Breast epithelium (tissue), 4 donors: ENCODE data around the gene SLC6A11. TPM values are rescaled to one million over a fixed set of nuclear protein-coding genes. Genes with fewer than 3 reads are reported as not detected.

Source experiments
- DNase-seq, 2 donors: peaks; one replicate each; pipeline ENCODE4 v3.0.0-alpha.2; 2019; ENCODE audit warnings: low spot score in 2 of 2
- H3K27ac ChIP-seq, 2 donors: fragments of 200-600 bp; sonication (generic) in 1 of 2; one replicate each; pipeline ENCODE4 v1.5.1; 2016 to 2019; ENCODE audit warnings: mild to moderate bottlenecking in 1 of 2
- H3K27me3 ChIP-seq, 2 donors: fragments of 200-600 bp; sonication (generic) in 1 of 2; one replicate each; pipeline versions ENCODE4 v1.5.1 to v1.6.0; 2017 to 2019; ENCODE audit warnings: control low read depth in 1 of 2, mild to moderate bottlenecking in 1 of 2
- H3K36me3 ChIP-seq: fragments of 200-600 bp; one replicate; pipeline ENCODE4 v1.5.1; 2019
- H3K4me1 ChIP-seq, 2 donors: fragments of 200-600 bp; sonication (generic); one replicate each; pipeline ENCODE4 v1.5.1; 2016 to 2019; ENCODE audit warnings: control low read depth in 1 of 2
- H3K4me3 ChIP-seq, 3 donors: fragments of 200-600 bp; sonication (generic); 1 replicate in 2 of 3; 2 replicates in 1 of 3; pipeline ENCODE4 v1.5.1; 2016 to 2019; ENCODE audit warnings: mild to moderate bottlenecking in 3 of 3, moderate library complexity in 2 of 3
- H3K9me3 ChIP-seq, 2 donors: fragments of 200-600 bp; sonication (generic) in 1 of 2; one replicate each; pipeline ENCODE4 v1.5.1; 2016 to 2019; ENCODE audit warnings: control low read depth in 1 of 2
- POLR2A ChIP-seq: fragments of 450-650 bp; IDR thresholded peaks from one replicate; pipeline ENCODE4 v1.6.1; 2016; ENCODE audit warnings: antibody characterized with exemption, mild to moderate bottlenecking, moderate library complexity
- POLR2AphosphoS5 ChIP-seq, 3 donors: sonication (generic); formaldehyde crosslinking; IDR thresholded peaks; one replicate each; pipeline ENCODE4 v1.6.1; 2017; ENCODE audit warnings: antibody characterized with exemption in 3 of 3
- intact Hi-C: fragments of 100-400 bp; cut with DNase I; formaldehyde crosslinking; loops from one replicate; pipeline ENCODE4 v1.15.1; 2023; ENCODE audit warnings: low total_unique reads
- total RNA-seq, 3 donors: library from RNA; depleted of rRNA; stranded (reverse); fragments of >200 nt; gene quantifications; one replicate each; pipeline ENCODE4 v1.1.0, GENCODE V29; 2016
- TF ChIP-seq, protein P1 (sequence below), 3 donors: fragments of 450-650 bp; IDR thresholded peaks; one replicate each; pipeline ENCODE4 v1.5.1; 2016 to 2017; ENCODE audit warnings: antibody characterized with exemption in 3 of 3, mild to moderate bottlenecking in 3 of 3, moderate library complexity in 3 of 3

Gene SLC6A11
- total RNA-seq, 3 donors from 2014 or later: under 0.01 to 0.15 TPM; not detected in 1

DNA sequence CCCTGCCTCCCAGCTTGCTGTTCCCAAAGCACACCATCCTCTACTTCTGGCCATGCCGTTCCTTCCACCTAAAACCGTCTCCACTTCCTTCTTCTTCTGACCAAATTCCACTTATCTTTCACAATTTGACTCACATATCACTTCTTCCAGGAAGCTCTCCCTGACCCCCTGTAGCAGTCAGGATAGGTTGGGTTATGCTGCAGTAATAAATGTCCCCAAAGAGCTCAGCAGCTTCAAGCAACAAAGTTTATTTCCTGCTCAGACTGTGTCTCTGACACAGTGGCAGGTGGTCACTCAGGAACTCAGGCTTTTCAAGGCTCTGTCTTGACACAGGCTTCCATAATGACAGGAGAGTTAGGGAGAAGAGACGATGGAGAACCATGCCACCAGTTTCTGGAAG is 27.4 kb downstream of the SLC6A11 start:
- intact Hi-C loops: no loop called here
- no peak for DNase-seq
- Histone ChIP-seq H3K4me3 (no peak overlapping the region), H3K9me3 (no peaks in the 10 kb centered on the region), H3K36me3 (no peaks in the 10 kb centered on the region), H3K27ac (no peak overlapping the region), H3K4me1 (peaks cover 0 to 3% of the 10 kb centered on the region in 2 donors), H3K27me3 (no peaks in the 10 kb centered on the region)
- TF ChIP-seq POLR2AphosphoS5 (IDR thresholded peaks at IDR 0.05) (no peak), POLR2A (no peak)
- TF ChIP-seq, protein P1, sequence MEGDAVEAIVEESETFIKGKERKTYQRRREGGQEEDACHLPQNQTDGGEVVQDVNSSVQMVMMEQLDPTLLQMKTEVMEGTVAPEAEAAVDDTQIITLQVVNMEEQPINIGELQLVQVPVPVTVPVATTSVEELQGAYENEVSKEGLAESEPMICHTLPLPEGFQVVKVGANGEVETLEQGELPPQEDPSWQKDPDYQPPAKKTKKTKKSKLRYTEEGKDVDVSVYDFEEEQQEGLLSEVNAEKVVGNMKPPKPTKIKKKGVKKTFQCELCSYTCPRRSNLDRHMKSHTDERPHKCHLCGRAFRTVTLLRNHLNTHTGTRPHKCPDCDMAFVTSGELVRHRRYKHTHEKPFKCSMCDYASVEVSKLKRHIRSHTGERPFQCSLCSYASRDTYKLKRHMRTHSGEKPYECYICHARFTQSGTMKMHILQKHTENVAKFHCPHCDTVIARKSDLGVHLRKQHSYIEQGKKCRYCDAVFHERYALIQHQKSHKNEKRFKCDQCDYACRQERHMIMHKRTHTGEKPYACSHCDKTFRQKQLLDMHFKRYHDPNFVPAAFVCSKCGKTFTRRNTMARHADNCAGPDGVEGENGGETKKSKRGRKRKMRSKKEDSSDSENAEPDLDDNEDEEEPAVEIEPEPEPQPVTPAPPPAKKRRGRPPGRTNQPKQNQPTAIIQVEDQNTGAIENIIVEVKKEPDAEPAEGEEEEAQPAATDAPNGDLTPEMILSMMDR (IDR thresholded peaks at IDR 0.05): no peak

DNA sequence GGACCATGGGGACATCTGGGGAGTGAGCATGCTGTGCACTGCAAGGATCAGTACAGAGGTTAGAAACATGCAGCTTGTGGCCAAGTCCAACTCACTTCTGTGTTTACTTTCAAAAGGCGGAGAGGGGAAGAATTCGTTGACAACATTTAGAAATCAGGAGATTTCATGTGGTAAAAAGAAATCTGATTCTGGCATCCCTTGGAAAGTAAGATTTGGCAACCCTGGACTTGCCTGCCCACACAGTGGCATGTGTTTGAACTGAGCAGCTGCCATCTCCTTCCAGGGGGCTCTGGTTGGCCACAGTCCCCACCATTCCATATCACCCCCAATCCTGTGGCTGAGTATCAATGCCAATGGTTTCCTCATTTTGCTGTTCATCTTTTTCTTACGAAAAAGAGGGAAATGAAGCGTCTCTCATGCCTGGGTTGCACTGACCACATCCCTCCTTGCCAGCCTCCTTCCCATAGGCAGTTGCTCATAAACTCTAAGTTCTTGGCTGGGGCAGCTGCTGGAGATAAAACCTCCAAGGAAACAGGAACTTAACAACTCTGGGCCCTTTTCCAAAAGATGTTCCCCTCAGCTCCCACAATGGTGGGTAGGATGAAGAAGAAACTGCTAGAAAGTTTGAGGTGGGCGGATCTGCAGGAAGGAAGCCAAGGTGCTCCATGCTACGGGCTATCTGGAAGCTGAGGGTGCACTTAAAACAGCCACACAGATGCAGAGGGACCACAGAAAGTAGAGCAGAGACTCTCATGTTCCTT is 29.2 kb downstream of the SLC6A11 start:
- peak in 1 of 2 donors; percentile 23 for DNase-seq
- Histone ChIP-seq H3K27me3 (no peaks in the 10 kb centered on the region), H3K27ac (peak overlapping the region in 1 of 2 donors; percentile 25), H3K36me3 (no peaks in the 10 kb centered on the region), H3K9me3 (no peaks in the 10 kb centered on the region), H3K4me1 (peaks cover 0 to 3% of the 10 kb centered on the region in 2 donors), H3K4me3 (no peak overlapping the region)
- intact Hi-C loops: no loop called here
- TF ChIP-seq, protein P1 (IDR thresholded peaks at IDR 0.05): no peak
- no peak for TF ChIP-seq POLR2A
- TF ChIP-seq POLR2AphosphoS5 (IDR thresholded peaks at IDR 0.05): no peak

DNA sequence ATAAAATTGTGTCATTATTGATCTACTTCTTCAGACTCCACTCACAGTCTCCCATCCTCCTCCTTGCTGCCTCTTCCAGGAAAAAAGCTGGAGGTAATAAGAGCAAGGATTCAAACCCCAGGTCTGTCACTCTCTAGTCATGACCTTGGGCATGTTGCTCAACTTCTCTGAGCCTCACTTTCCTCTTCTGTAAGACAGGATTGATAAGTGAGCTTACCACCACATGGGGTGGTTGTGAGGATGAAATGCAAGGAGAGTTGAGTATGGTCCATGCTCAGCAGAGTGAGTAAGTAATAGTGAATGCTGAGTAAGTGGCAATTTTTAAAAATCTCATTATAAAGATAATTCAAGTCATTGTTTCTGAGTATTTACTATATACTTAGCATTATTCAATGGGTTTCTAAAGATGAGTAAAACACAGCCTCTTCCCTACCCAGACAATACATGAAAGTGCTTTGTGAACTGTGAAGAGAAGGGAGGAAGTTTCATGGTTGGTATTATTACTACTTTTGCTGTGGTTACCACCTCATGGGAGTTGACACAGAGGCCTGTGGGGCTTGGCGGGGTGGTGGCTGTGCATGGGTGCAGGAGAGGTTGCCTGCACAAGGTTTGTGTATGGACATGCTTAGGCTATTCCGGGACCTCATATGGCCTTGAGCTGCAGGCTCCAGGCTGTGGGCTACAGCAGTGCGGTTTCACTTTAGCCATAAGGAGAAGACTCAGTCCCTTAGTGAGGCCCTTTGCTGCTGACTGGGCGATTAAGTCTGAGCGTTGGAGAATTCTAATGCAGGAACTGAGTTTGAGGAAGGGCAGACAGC is 30.0 kb downstream of the SLC6A11 start:
- DNase-seq: no peak
- no peak overlapping the region for H3K27ac ChIP-seq
- no peak overlapping the region for H3K4me3 ChIP-seq
- TF ChIP-seq, protein P1 (IDR thresholded peaks at IDR 0.05): no peak
- H3K4me1 ChIP-seq: peaks cover 0 to 3% of the 10 kb centered on the region in 2 donors
- intact Hi-C loops: no loop called here
- no peaks in the 10 kb centered on the region for H3K9me3 ChIP-seq
- no peaks in the 10 kb centered on the region for H3K27me3 ChIP-seq
- no peaks in the 10 kb centered on the region for H3K36me3 ChIP-seq

DNA sequence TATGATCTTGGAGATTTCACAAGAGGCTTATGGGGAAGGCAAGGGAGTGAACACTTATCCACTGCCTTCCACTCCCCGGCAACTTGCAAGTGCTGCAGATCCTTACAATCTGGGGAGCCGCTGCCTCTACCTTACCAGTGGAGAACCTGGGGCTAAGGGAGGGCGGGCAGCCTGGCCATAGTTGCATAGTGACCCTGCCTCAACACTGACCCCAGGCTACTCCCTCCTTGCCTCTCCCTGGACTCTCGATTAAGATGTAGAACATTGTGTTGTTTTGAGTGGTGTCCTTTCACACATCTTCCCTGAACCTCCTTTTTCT is 30.6 kb downstream of the SLC6A11 start:
- intact Hi-C loops: no loop called here
- DNase-seq: no peak
- H3K4me1 ChIP-seq: peaks cover 0 to 3% of the 10 kb centered on the region in 2 donors
- H3K27ac ChIP-seq: no peak overlapping the region
- no peak overlapping the region for H3K4me3 ChIP-seq
- H3K9me3 ChIP-seq: no peaks in the 10 kb centered on the region
- no peaks in the 10 kb centered on the region for H3K27me3 ChIP-seq
- no peaks in the 10 kb centered on the region for H3K36me3 ChIP-seq
- no peak for TF ChIP-seq POLR2A
- TF ChIP-seq POLR2AphosphoS5 (IDR thresholded peaks at IDR 0.05): no peak

DNA sequence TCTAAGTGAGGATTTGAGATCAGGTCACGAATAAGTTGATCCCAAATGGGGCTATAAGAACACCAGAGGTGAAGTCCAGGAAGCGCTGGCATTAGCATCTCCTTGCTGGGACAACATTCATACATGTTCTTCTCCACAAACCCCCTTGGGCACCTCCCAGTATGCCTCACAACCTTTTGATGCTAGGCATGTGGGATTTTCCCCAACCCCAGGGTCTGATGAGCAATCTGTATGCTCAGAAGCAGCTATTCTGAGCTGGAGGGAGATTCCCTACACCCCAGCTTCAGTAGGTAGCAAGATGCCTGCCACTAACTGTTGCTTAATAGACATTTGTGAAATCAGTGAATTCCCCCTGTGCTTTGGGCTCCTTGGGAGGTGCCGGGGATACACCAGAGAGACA is 32.2 kb downstream of the SLC6A11 start:
- Histone ChIP-seq H3K27me3 (no peaks in the 10 kb centered on the region), H3K27ac (no peak overlapping the region), H3K4me3 (no peak overlapping the region), H3K9me3 (no peaks in the 10 kb centered on the region), H3K4me1 (peaks cover 0 to 3% of the 10 kb centered on the region in 2 donors), H3K36me3 (no peaks in the 10 kb centered on the region)
- no peak for TF ChIP-seq POLR2AphosphoS5 (IDR thresholded peaks at IDR 0.05)
- TF ChIP-seq, protein P1 (IDR thresholded peaks at IDR 0.05): no peak
- TF ChIP-seq POLR2A: no peak
- intact Hi-C loops: no loop called here
- DNase-seq: no peak
